Stimulated activated memory B cell treated with anti-CD40 and anti-IgM and Interleukin-4, amounts not matched to agents 10 μg/mL and 1 μg/mL and 100 μg/mL, for 72 hours (primary cell): ENCODE data around the gene C2CD4A.

ENCODE experiments used
- ATAC-seq: fragments of 150-1000 bp; cut with Tn5 transposase; 2 replicates; pipeline ENCODE4 v1.10.0; 2021
- H3K27ac Mint-ChIP-seq: one replicate; pipeline ENCODE4 v1.8.0; 2022; ENCODE audit warnings: mild to moderate bottlenecking, mixed read lengths
- H3K27me3 Mint-ChIP-seq: one replicate; pipeline ENCODE4 v1.8.0; 2022; ENCODE audit warnings: mixed read lengths
- H3K36me3 Mint-ChIP-seq: one replicate; pipeline ENCODE4 v1.8.0; 2022; ENCODE audit warnings: mixed read lengths
- H3K4me1 Mint-ChIP-seq: one replicate; pipeline ENCODE4 v1.8.0; 2022; ENCODE audit warnings: mixed read lengths
- H3K4me3 Mint-ChIP-seq: one replicate; pipeline ENCODE4 v1.8.0; 2022; ENCODE audit warnings: mild to moderate bottlenecking, moderate library complexity, mixed read lengths
- H3K9me3 Mint-ChIP-seq: one replicate; pipeline ENCODE4 v1.8.0; 2022; ENCODE audit warnings: mixed read lengths

Gene C2CD4A

GRCh38 chr15:62106096-62106495 lies 39.3 kb downstream of the C2CD4A start:
- H3K36me3 Mint-ChIP-seq, result no peaks in the 10 kb centered on the region

GRCh38 chr15:62107571-62108121 lies 40.9 kb downstream of the C2CD4A start:
- H3K27me3 Mint-ChIP-seq, result peaks cover 18% of the 10 kb centered on the region
- no peak overlapping the region for H3K4me3 Mint-ChIP-seq
- H3K27ac Mint-ChIP-seq, result no peak overlapping the region
- ATAC-seq, result no peak
- H3K4me1 Mint-ChIP-seq, result no peaks in the 10 kb centered on the region
- no peaks in the 10 kb centered on the region for H3K9me3 Mint-ChIP-seq
- H3K36me3 Mint-ChIP-seq, result no peaks in the 10 kb centered on the region

More at GRCh38 chr15:62106096-62106495, 39.3 kb downstream of the C2CD4A start:
- peaks cover 13% of the 10 kb centered on the region for H3K27me3 Mint-ChIP-seq
- no peaks in the 10 kb centered on the region for H3K9me3 Mint-ChIP-seq
- H3K4me1 Mint-ChIP-seq, result no peaks in the 10 kb centered on the region
- ATAC-seq, result no peak
- H3K4me3 Mint-ChIP-seq, result no peak overlapping the region
- H3K27ac Mint-ChIP-seq, result no peak overlapping the region

- H3K4me3 Mint-ChIP-seq, result no peak overlapping the region
- H3K27me3 Mint-ChIP-seq, result peaks cover 19% of the 10 kb centered on the region
- H3K36me3 Mint-ChIP-seq, result no peaks in the 10 kb centered on the region
- H3K27ac Mint-ChIP-seq, result no peak overlapping the region
- H3K9me3 Mint-ChIP-seq, result no peaks in the 10 kb centered on the region
- H3K4me1 Mint-ChIP-seq, result no peaks in the 10 kb centered on the region
- no peak for ATAC-seq
Observed at GRCh38 chr15:62108411-62108810, 41.6 kb downstream of the C2CD4A start.

GRCh38 chr15:62109437-62109836 lies 42.7 kb downstream of the C2CD4A start:
- Mint-ChIP-seq H3K4me1 (no peaks in the 10 kb centered on the region), H3K4me3 (no peak overlapping the region), H3K36me3 (no peaks in the 10 kb centered on the region), H3K27me3 (peaks cover 19% of the 10 kb centered on the region), H3K9me3 (no peaks in the 10 kb centered on the region), H3K27ac (no peak overlapping the region)
- ATAC-seq, result no peak

- no peaks in the 10 kb centered on the region for H3K36me3 Mint-ChIP-seq
- H3K4me1 Mint-ChIP-seq, result no peaks in the 10 kb centered on the region
- ATAC-seq, result no peak
- H3K4me3 Mint-ChIP-seq, result no peak overlapping the region
- H3K27me3 Mint-ChIP-seq, result peaks cover 19% of the 10 kb centered on the region
- H3K9me3 Mint-ChIP-seq, result no peaks in the 10 kb centered on the region
- no peak overlapping the region for H3K27ac Mint-ChIP-seq
Observed at GRCh38 chr15:62109982-62110851, 43.4 kb downstream of the C2CD4A start.

GRCh38 chr15:62112081-62112480 lies 45.3 kb downstream of the C2CD4A start:
- H3K9me3 Mint-ChIP-seq, result no peaks in the 10 kb centered on the region
- no peak overlapping the region for H3K4me3 Mint-ChIP-seq
- no peaks in the 10 kb centered on the region for H3K4me1 Mint-ChIP-seq
- no peaks in the 10 kb centered on the region for H3K36me3 Mint-ChIP-seq
- ATAC-seq, result no peak
- peaks cover 32% of the 10 kb centered on the region for H3K27me3 Mint-ChIP-seq
- H3K27ac Mint-ChIP-seq, result no peak overlapping the region

- no peak overlapping the region for H3K4me3 Mint-ChIP-seq
- peak; percentile 32 for ATAC-seq
- no peaks in the 10 kb centered on the region for H3K36me3 Mint-ChIP-seq
- H3K4me1 Mint-ChIP-seq, result no peaks in the 10 kb centered on the region
- no peak overlapping the region for H3K27ac Mint-ChIP-seq
- H3K27me3 Mint-ChIP-seq, result peaks cover 39% of the 10 kb centered on the region
- H3K9me3 Mint-ChIP-seq, result no peaks in the 10 kb centered on the region
Observed at GRCh38 chr15:62112616-62113593, 46.1 kb downstream of the C2CD4A start.

- no peak for ATAC-seq
- no peaks in the 10 kb centered on the region for H3K4me1 Mint-ChIP-seq
- H3K27me3 Mint-ChIP-seq, result peaks cover 58% of the 10 kb centered on the region
- H3K36me3 Mint-ChIP-seq, result no peaks in the 10 kb centered on the region
- no peaks in the 10 kb centered on the region for H3K9me3 Mint-ChIP-seq
- no peak overlapping the region for H3K4me3 Mint-ChIP-seq
- H3K27ac Mint-ChIP-seq, result no peak overlapping the region
Observed at GRCh38 chr15:62115847-62116246, 49.1 kb downstream of the C2CD4A start.

- peaks cover 39% of the 10 kb centered on the region for H3K27me3 Mint-ChIP-seq
- no peaks in the 10 kb centered on the region for H3K4me1 Mint-ChIP-seq
- no peaks in the 10 kb centered on the region for H3K36me3 Mint-ChIP-seq
- no peaks in the 10 kb centered on the region for H3K9me3 Mint-ChIP-seq
- no peak for ATAC-seq
- no peak overlapping the region for H3K4me3 Mint-ChIP-seq
- H3K27ac Mint-ChIP-seq, result no peak overlapping the region
Observed at GRCh38 chr15:62118520-62119226, 51.9 kb downstream of the C2CD4A start.

GRCh38 chr15:62119227-62119864 lies 52.6 kb downstream of the C2CD4A start:
- Mint-ChIP-seq H3K27me3 (peaks cover 39% of the 10 kb centered on the region), H3K4me3 (no peak overlapping the region), H3K36me3 (no peaks in the 10 kb centered on the region), H3K4me1 (peaks cover 4% of the 10 kb centered on the region), H3K27ac (no peak overlapping the region), H3K9me3 (no peaks in the 10 kb centered on the region)
- no peak for ATAC-seq

- Mint-ChIP-seq H3K9me3 (no peaks in the 10 kb centered on the region), H3K27me3 (peaks cover 39% of the 10 kb centered on the region), H3K36me3 (no peaks in the 10 kb centered on the region), H3K27ac (no peak overlapping the region), H3K4me3 (no peak overlapping the region), H3K4me1 (peaks cover 10% of the 10 kb centered on the region)
- no peak for ATAC-seq
Observed at GRCh38 chr15:62119874-62120273, 53.1 kb downstream of the C2CD4A start.
